ENCODE measurements around the gene CRCP.
"Not testable (repeated sequence)": the region's sequence is repeated elsewhere in the genome, so short reads cannot be mapped to it uniquely, and the experiment has no call there.

GRCh38 chr7:66102168-66102567 is 12.5 kb upstream of the CRCP start:
- TF ChIP-seq POLR2AphosphoS5 (IDR thresholded peaks at IDR 0.05); CTCF (IDR thresholded peaks at IDR 0.05 in 8 of 11, conservative IDR thresholded peaks at IDR 0.05 in 3 of 11): not testable (repeated sequence)

Data from spleen (tissue), 7 donors.